Heart left ventricle (tissue), 16 donors: ENCODE results near the gene EEF1A2. TPM values are rescaled to one million over a fixed set of nuclear protein-coding genes. Genes with fewer than 3 reads are reported as not detected.

ENCODE experiments used
- ATAC-seq, 4 donors: fragments of 200-7000 bp; cut with Tn5 transposase; one replicate each; pipeline ENCODE4 v1.9.1; 2020 to 2022; ENCODE audit warnings: moderate library complexity in 4 of 4, mild to moderate bottlenecking in 3 of 4, moderate number of reproducible peaks in 1 of 4
- DNase-seq, 5 donors: peaks; one replicate each; pipeline ENCODE4 v3.0.0-alpha.2; 2020
- H3K27ac ChIP-seq, 12 donors: fragments of 200-600 bp; sonication (generic) in 4 of 12; one replicate each; pipeline versions ENCODE4 v1.5.0 to v1.8.0; 2016 to 2022; ENCODE audit warnings: mild to moderate bottlenecking in 2 of 12
- H3K27me3 ChIP-seq, 9 donors: fragments of 200-600 bp; sonication (generic) in 2 of 9; one replicate each; pipeline versions ENCODE4 v1.5.1 to v1.8.0; 2016 to 2022; ENCODE audit warnings: mild to moderate bottlenecking in 3 of 9
- H3K36me3 ChIP-seq, 9 donors: fragments of 200-600 bp; sonication (generic) in 2 of 9; one replicate each; pipeline versions ENCODE4 v1.5.0 to v1.8.0; 2018 to 2022; ENCODE audit warnings: mild to moderate bottlenecking in 2 of 9
- H3K4me1 ChIP-seq, 12 donors: fragments of 200-600 bp; sonication (generic) in 4 of 12; one replicate each; pipeline versions ENCODE4 v1.5.0 to v1.8.0; 2016 to 2022; ENCODE audit warnings: mild to moderate bottlenecking in 3 of 12
- H3K4me3 ChIP-seq, 12 donors: fragments of 200-600 bp; sonication (generic) in 4 of 12; one replicate each; pipeline versions ENCODE4 v1.5.0 to v1.8.0; 2017 to 2022; ENCODE audit warnings: mild to moderate bottlenecking in 9 of 12, moderate library complexity in 4 of 12
- H3K9me3 ChIP-seq, 12 donors: fragments of 200-600 bp; sonication (generic) in 4 of 12; one replicate each; pipeline versions ENCODE4 v1.5.0 to v1.8.0; 2016 to 2022; ENCODE audit warnings: mild to moderate bottlenecking in 1 of 12
- POLR2A ChIP-seq, 2 donors: fragments of 450-650 bp; IDR thresholded peaks; one replicate each; pipeline ENCODE4 v1.6.1; 2017; ENCODE audit warnings: antibody characterized with exemption in 2 of 2, mild to moderate bottlenecking in 2 of 2, moderate library complexity in 2 of 2
- WGBS, 4 donors: extraction: QIAGEN DNeasy Blood & Tissue Kit in 2 of 4; methylation state at CpG; one replicate each; pipeline versions ENCODE4 v1.1.5 to v1.1.7; 2013 to 2018; 5-methylcytosine and 5-hydroxymethylcytosine counted together
- intact Hi-C, 10 donors: fragments of 100-400 bp; cut with DNase I; formaldehyde crosslinking; loops; one replicate each; pipeline versions ENCODE4 v1.11.1 to v1.14.2; 2022
- polyA plus RNA-seq, 2 donors: library from polyadenylated mRNA; stranded (reverse); fragments of 200-250 nt; gene quantifications; one replicate each; pipeline ENCODE4 v1.2.3, GENCODE V29; 2013
- total RNA-seq, 9 donors: library from RNA; depleted of rRNA in 2 of 9; stranded (reverse); fragments of >200 nt in 2 of 9; fragmentation: NEBNext Ultra II Directional in 3 of 9; extraction: Animal tissue kit (Norgen Biotek cat#: 25700) in 3 of 9; gene quantifications; one replicate each; pipeline versions ENCODE4 v1.1.0 to v1.2.4, GENCODE V29; 2016 to 2023
- TF ChIP-seq, protein P1 (sequence below), 12 donors: fragments of 200-600 bp; sonication (generic) in 4 of 12; IDR thresholded peaks; one replicate each; pipeline versions ENCODE4 v1.5.0 to v1.8.0; 2018 to 2022; ENCODE audit warnings: antibody characterized with exemption in 12 of 12, mild to moderate bottlenecking in 5 of 12
- donor health status: ischemic (EF 13 %, LVEDD 7.1; RV severe dilation, severe dysfunction).
- donor health status: healthy with polysubstance abuse.
- donor health status: DM: no; HTN: yes; CAD: no.
- donor health status: DM: no; HTN: no; CAD: no.
- donor health status: ischemic (EF 25% LVEDD 6.9; RV normal size, moderate dysfunction).
- donor health status: ischemic (EF 25% LVEDD 5.7; RV mildly dilated, moderate dysfunction).
- donor health status: healthy.
- donor health status: DM: yes; HTN: yes; CAD: no.
- donor health status: ischemic (EF 35%, LVEDD 5.7; RV mildly dilated, moderate dysfunction).
- donor health status: nonischemic (EF 11% LVEDD 7.7; RV severe dilation, severe dysfunction).
- donor health status: DM: yes; HTN: yes; CAD: no.
- donor health status: PGD.
- donor health status: ischemic (EF 29% LVEDD 5.4; RV normal size, mild dysfunction).
- donor health status: nonischemic (EF 23%, LVEDD 6.1; RV moderate dilation, normal function).

EEF1A2 gene
- total and polyA plus RNA-seq, 11 donors = 791 to 1,794 (median 1,345) TPM

DNA sequence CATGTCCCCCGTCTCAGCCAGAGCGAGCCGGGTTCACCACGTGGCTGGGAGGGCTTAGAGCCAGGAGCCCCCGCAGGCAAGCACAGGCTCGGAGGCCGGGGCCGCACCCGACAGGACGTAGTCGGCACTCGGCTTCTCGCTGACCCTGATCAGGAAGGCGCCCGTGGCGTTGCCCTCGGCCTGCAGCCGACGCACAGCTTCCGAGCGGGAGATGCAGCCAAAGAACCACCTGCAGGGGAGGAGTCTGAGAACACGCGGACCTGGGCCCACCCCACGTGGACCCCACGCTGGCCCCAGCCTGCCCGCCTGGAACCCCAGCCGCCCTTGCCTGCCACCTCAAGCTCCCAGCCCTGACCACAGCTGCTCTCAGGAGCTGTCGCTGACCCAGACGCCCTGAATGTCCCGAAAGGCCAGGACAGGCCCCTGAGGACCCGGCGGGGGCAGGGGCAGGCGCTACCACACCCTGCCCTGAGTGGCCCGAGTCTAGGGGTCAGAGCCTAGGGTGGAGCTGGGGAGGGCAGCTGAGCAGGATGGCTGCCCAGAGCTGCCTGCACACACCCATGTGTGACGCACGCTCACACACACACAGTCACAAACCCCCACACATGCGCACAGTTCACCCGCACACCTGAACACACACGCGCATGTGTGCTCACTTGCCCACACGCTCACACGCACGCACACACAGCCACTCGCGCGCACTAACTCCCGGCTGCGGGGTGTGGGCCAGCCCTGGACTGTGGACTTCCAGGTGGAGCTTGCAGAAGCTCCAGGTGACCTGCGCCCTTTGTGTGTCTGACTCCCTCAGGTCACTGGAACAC lies 36.2 kb upstream of the EEF1A2 start:
- intact Hi-C loops = loop anchor here in 8 of 10 donors (5.0 to 10.0 kb wide), 10 partner anchors 42 to 590 kb away; partner anchors contain the start of genes ABHD16B (in 3 of the 8), TPD52L2 (in 2 of the 8) and STMN3 (in 1 of the 8)
- peaks cover 0 to 41% (median 2%) of the 10 kb centered on the region in 9 donors for H3K27me3 ChIP-seq
- no peaks in the 10 kb centered on the region for H3K9me3 ChIP-seq
- no peak overlapping the region for H3K27ac ChIP-seq
- no peaks in the 10 kb centered on the region for H3K36me3 ChIP-seq
- no peak for ATAC-seq
- WGBS, 4 donors = 43 to 55% (median 48%) methylated on average over 37 to 49 of the region's 49 CpGs
- peaks cover 0 to 28% (median 13%) of the 10 kb centered on the region in 12 donors for H3K4me1 ChIP-seq
- TF ChIP-seq, protein P1, sequence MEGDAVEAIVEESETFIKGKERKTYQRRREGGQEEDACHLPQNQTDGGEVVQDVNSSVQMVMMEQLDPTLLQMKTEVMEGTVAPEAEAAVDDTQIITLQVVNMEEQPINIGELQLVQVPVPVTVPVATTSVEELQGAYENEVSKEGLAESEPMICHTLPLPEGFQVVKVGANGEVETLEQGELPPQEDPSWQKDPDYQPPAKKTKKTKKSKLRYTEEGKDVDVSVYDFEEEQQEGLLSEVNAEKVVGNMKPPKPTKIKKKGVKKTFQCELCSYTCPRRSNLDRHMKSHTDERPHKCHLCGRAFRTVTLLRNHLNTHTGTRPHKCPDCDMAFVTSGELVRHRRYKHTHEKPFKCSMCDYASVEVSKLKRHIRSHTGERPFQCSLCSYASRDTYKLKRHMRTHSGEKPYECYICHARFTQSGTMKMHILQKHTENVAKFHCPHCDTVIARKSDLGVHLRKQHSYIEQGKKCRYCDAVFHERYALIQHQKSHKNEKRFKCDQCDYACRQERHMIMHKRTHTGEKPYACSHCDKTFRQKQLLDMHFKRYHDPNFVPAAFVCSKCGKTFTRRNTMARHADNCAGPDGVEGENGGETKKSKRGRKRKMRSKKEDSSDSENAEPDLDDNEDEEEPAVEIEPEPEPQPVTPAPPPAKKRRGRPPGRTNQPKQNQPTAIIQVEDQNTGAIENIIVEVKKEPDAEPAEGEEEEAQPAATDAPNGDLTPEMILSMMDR (IDR thresholded peaks at IDR 0.05) = no peak
- no peak for TF ChIP-seq POLR2A (IDR thresholded peaks at IDR 0.05)
- peak in 3 of 5 donors; percentile 24 to 64 (median 24) for DNase-seq
- H3K4me3 ChIP-seq = no peak overlapping the region

DNA sequence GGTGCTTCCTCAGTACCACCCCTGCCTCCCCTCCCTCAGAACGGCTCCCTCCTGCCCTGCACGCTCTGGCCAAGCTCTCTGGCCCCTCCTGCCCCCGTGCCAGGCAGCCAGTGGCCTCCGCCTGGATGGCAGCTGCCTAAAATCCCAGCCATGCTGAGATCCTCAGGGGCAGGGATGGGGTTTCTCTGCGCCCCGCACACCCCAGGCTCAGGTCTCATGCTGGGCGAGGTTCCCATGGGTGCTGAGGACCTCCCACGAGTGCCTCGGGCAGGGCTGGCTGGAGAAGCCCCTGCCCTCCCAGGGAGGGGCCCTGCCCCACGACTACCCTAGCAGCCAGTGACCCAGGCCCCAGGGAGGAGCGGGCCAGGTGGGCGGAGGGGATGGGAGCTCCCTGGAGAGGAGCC lies 35.5 kb upstream of the EEF1A2 start:
- DNase-seq (peak in 3 of 5 donors; percentile 24 to 62 (median 29)), ATAC-seq (no peak)
- Histone ChIP-seq H3K36me3 (no peaks in the 10 kb centered on the region), H3K4me1 (peaks cover 0 to 28% (median 13%) of the 10 kb centered on the region in 12 donors), H3K27me3 (peaks cover 0 to 41% (median 2%) of the 10 kb centered on the region in 9 donors), H3K4me3 (no peak overlapping the region), H3K27ac (no peak overlapping the region), H3K9me3 (no peaks in the 10 kb centered on the region)
- intact Hi-C loops = loop anchor here in 2 of 10 donors (10.0 kb wide), 3 partner anchors 330 to 590 kb away; partner anchors contain the start of genes ABHD16B (in 1 of the 2) and TPD52L2 (in 1 of the 2)
- 56 to 62% (median 58%) methylated on average over 6 to 12 of the region's 12 CpGs for WGBS, 4 donors
- TF ChIP-seq POLR2A (IDR thresholded peaks at IDR 0.05) = no peak
- TF ChIP-seq, protein P1 (IDR thresholded peaks at IDR 0.05) = no peak

DNA sequence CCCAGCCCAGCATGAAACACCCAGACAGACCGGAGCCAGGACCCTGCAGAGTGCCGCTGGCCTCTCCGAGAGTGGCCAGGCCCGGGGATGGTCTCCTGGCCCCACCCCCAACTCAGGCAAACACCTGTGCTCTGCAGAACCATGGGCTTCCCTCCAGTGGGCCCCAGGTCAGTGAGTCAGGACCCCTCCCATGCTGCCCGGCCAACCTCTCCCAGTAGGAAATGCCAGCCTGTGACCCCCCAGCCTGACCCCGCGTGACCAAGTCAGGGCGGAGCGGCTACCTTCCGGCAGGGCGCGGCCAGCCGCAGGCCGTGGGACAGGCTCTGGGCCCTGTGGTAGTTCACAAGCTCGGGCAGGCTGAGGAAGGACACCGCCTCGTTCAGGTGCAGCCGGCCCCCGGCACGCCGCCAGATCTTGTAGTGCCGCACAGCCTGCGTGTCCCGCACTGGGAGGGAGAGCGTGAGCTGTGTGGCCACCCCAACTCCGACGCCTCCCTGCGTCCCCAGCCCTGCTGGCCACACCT lies 35.0 kb upstream of the EEF1A2 start:
- ATAC-seq = no peak
- no peaks in the 10 kb centered on the region for H3K9me3 ChIP-seq
- TF ChIP-seq, protein P1 (IDR thresholded peaks at IDR 0.05) = no peak
- no peak for TF ChIP-seq POLR2A (IDR thresholded peaks at IDR 0.05)
- no peak overlapping the region for H3K4me3 ChIP-seq
- intact Hi-C loops = loop anchor here in 2 of 10 donors (10.0 kb wide), 3 partner anchors 331 to 591 kb away; partner anchors contain the start of genes ABHD16B (in 1 of the 2) and TPD52L2 (in 1 of the 2)
- no peaks in the 10 kb centered on the region for H3K36me3 ChIP-seq
- WGBS, 4 donors = 66 to 80% (median 73%) methylated on average over 6 to 28 of the region's 28 CpGs
- peak in 4 of 5 donors; percentile 17 to 61 (median 24) for DNase-seq
- H3K4me1 ChIP-seq = peaks cover 0 to 28% (median 13%) of the 10 kb centered on the region in 12 donors
- peaks cover 0 to 41% (median 2%) of the 10 kb centered on the region in 9 donors for H3K27me3 ChIP-seq
- H3K27ac ChIP-seq = no peak overlapping the region

DNA sequence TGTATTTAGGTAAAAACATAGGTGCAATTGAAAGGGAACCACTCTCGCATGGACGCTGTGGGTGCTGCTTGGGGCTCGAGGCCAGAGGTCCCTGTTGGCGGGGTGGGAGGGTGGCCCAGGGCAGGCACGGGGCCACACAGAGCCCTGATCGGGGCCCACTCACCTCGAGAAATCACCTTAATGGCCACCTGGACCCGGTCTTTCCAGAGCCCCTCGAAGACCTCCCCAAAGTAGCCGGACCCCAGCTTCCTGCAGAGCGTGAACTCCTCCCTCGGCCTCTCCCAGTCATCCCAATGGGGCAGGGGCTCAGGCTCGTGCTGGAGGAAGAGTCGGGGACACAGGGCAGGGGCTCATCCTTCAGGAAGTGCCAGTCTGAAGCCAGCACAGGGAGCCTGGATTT lies 34.5 kb upstream of the EEF1A2 start:
- TF ChIP-seq, protein P1 (IDR thresholded peaks at IDR 0.05) = no peak
- no peak for TF ChIP-seq POLR2A (IDR thresholded peaks at IDR 0.05)
- intact Hi-C loops = loop anchor here in 2 of 10 donors (10.0 kb wide), 3 partner anchors 331 to 591 kb away; partner anchors contain the start of genes ABHD16B (in 1 of the 2) and TPD52L2 (in 1 of the 2)
- 74 to 83% (median 77%) methylated on average over 13 to 14 of the region's 14 CpGs for WGBS, 4 donors
- DNase-seq (peak in 3 of 5 donors; percentile 14 to 51 (median 14)), ATAC-seq (no peak)
- Histone ChIP-seq H3K27me3 (peaks cover 0 to 41% (median 2%) of the 10 kb centered on the region in 9 donors), H3K27ac (no peak overlapping the region), H3K36me3 (no peaks in the 10 kb centered on the region), H3K9me3 (no peaks in the 10 kb centered on the region), H3K4me3 (no peak overlapping the region), H3K4me1 (peaks cover 0 to 28% (median 12%) of the 10 kb centered on the region in 12 donors)
